HG02840 (cell line): Measurements from ENCODE around the gene ARHGEF38.

Experiments
- ATAC-seq: cut with Tn5 transposase; IDR thresholded peaks from one replicate; pipeline ENCODE4 v1.9.1; 2021; ENCODE audit warnings: mild to moderate bottlenecking, moderate library complexity, moderate number of reproducible peaks; ENCODE audit not compliant: unreplicated experiment, low FRiP score

ARHGEF38 gene

GRCh38 chr4:105551965-105552746, at the start of gene ARHGEF38:
ARHGEF38 (plus strand) TSS chr4:105552620; CDS start chr4:105552766, 146 bp downstream.
- ATAC-seq = no peak

- ATAC-seq = no peak
Measured at GRCh38 chr4:105503484-105503883, 48.9 kb upstream of the ARHGEF38 start.

GRCh38 chr4:105504744-105505143, 47.7 kb upstream of the ARHGEF38 start:
- no peak for ATAC-seq

GRCh38 chr4:105509291-105509690, 43.1 kb upstream of the ARHGEF38 start:
- ATAC-seq = peak; percentile 93

- ATAC-seq = no peak
Measured at GRCh38 chr4:105509714-105510113, 42.7 kb upstream of the ARHGEF38 start.

DNA sequence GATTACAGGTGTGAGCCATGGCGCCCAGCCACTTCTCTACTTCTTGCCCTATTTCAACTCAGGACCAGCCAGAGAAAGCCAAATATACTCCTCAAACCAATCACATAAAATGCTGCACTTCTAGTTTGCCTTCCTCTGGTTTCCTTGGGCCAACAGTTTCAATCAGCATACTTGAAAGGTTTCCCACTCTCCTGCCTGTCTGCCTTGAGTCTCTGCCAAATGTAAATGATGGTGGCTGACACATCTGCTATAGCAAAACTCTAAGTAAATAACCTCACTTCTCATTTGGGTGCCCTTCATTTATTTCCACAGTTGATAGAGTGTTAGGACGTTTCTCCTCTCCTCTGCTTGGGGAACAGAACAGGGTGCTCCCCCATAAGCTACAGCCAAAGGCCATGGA, 42.2 kb upstream of the ARHGEF38 start:
- no peak for ATAC-seq

DNA sequence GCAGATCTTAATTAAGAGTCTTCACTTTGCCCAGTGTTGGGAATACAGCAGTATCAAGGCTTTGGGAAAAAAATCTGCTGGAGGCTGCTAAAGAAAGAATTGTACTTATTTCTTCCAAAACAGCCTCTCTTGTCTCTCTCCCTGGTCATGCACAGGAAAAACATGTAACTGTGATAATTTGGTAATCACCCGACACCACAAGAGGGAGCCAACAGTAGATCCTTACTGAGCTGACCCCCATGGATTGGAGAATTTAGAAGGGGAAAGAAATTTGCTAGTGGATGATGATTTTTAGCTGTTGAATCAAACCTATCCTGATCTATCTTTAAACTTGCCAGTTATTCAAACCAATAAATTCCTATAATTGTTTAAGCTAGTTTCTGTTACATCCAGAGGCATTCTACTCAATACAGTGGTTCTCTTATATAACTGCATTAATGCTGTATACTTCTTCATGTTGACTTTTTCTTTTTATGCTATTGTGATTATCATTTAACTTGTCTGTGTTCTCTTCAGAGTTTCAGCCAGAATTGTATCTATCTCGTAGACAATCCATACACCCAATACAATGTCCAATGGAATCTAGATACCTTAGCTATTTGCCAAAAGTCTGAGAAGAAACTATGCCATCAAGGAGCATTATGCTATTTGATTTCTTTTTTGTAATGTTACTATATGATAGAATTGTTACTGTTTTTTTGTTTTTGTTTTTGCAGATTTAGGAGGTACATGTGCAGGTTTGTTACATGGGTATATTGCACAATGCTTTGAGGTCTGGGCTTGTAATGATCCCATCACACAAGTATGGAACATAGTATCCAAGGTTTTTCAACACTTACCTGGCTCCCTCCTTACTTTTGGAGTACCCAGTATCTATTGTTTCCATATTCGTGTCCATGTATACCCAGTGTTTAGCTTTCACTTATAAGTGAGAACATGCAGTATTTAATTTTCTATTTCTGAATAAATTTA, 31.3 kb upstream of the ARHGEF38 start:
- peak; percentile 79 for ATAC-seq

GRCh38 chr4:105526656-105527055, 25.8 kb upstream of the ARHGEF38 start:
- ATAC-seq = no peak

DNA sequence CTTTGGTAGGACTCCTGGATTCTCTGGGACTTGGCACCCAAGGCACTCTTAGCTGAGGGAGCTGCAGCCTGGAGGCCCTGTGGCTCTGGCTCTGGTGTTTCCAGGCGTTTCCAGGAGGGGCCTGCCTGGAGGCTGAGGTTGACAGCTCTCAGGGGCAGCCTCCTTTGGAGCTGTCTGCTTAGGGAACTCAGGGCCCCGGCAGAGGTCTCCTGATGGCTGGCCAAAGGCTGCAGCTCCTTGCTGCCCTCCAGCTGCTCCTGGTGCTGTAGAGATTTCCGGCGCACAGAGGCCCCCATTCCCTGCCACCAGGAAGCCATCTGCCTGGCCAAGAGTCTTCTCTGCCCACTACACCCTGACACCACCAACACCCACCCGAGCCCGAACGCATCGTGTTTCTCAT, 25.3 kb upstream of the ARHGEF38 start:
- ATAC-seq = no peak

GRCh38 chr4:105536601-105537000, 15.8 kb upstream of the ARHGEF38 start:
- ATAC-seq = no peak

DNA sequence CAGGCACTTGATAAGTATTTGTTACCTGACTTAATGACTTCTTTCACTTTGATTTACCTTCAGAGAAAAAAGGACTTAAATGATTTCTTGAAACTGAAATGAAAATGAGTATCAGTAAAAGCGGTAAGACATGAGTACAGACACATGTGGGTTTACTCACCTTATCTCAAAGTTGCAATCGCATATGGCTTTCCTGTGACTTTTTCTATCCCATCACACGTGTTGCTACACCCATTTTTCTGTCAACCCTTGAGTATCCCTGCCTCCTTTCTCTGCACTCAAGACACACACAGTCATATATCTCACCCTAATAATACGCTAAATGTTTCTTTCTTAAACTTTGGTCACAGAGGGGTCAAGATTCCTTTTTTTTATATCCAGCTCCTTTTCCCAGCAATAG, 11.0 kb upstream of the ARHGEF38 start:
- ATAC-seq = no peak

- no peak for ATAC-seq
Measured at GRCh38 chr4:105542039-105542438, 10.4 kb upstream of the ARHGEF38 start.

DNA sequence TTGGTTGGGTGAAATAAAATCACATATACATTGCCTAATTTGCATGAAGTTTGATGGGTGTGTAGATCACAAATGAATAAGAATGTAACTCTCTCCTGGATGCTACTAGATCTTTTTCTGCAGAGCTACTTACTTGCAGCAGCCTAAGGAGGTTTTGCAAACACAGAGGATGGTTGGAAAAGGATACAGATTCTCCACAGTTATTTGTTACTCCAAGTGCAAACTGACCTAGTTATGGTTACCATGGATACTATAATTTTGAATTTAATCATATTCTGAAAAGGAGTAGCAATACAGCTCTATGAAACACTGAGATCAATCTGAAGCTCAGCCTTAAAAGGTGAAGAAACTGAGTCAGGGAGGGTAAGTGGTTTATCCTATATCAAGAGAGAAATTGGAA, 9.1 kb upstream of the ARHGEF38 start:
- ATAC-seq = no peak

GRCh38 chr4:105543881-105544280, 8.5 kb upstream of the ARHGEF38 start:
- no peak for ATAC-seq

DNA sequence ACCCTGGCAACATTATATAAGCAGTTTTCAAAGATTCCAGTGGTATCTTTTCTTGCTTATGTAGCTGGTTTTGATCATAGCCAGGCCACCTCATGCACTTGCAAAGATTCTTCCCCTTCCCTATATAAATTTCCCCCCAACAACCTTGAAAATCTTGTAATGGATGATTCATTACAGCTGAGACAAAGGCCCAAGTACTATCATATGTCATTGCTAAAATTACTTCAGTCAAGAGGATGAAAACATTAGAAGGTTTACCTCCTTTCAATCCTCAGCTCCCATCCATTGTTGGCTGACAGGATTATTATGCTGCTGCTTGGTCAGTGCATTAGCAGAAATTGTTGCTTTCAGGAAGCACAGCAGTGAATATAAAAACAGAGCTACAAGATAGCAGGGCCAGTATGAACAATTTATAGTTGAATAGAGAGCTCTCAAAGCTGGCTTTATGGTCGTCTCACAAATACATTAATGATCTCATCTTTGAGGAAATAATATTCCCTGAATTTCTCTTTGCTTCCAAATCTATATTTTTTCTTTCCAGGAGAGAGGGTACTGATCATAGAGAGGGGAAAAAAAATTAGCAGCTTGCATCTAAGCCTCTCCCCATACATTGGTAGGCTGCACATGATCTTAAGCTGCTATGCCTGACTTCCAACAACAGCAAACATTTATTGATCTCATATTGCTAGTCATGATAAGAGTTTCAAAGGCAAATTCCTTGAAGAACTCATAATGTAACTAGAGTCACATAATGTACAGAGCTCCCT, 7.7 kb upstream of the ARHGEF38 start:
- ATAC-seq = no peak

- ATAC-seq = no peak
Measured at GRCh38 chr4:105546086-105546485, 6.3 kb upstream of the ARHGEF38 start.

GRCh38 chr4:105547769-105548168, 4.7 kb upstream of the ARHGEF38 start:
- ATAC-seq = no peak

DNA sequence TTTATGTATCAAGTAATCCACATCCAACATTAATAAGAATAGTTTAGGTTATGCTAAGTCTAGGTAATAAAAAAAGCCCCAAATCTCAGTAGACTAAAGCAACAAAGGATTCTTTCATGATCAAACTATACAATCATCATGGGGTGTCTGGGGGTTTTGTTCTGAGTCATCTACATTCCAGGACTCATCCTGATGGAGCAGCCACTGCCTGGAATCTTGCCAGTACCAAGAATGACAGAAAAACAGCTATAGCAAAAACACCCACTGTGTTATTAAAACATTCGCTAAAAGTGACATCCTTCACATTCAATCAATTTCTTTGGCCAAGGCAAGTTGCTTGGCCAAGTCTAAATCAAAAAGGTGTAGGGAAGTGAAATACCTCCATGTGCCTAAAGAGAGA, 3.9 kb upstream of the ARHGEF38 start:
- ATAC-seq = no peak

DNA sequence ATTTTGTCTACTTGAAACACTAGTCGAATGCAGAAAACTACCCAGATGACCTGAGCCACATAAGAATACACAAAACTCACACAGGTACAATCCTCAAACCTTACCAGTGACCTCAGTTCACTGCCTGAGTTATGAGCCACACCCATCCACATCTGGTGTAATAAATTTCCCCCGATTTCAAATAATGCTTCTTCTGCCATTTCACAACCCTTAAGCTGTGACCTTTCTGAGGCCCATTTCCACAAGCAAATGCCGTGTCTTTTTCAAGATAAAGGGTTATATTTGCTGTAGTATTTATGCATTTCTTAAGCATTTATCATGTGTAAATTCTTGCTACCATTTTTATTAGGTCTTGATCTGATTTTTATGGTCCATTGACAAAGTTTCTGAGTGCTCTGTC, 1.8 kb upstream of the ARHGEF38 start:
- ATAC-seq = no peak

GRCh38 chr4:105555409-105555808, 3.0 kb downstream of the ARHGEF38 start:
- ATAC-seq = no peak

DNA sequence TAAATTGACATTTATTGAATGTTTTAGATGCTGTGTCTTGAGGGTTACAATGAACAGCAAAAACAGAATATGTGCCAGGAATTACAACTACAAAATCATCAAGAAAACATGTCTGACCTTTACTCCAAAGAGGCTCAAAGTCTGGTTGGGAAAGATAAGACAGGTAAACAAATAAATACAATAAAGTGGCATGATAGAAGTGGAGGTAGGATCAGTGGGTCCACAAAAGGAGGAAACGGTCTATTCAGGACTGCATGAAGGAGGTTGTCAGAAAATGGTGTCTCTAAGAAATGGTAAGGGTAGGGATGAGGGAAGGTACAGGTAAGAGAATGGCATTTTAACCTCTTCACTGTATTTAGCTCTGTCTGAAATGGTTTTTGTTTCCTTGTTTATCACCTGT, 3.8 kb downstream of the ARHGEF38 start:
- ATAC-seq = no peak
